IMR-90 (cell line): ENCODE data around the gene PXN. TPM values are rescaled to one million over a fixed set of nuclear protein-coding genes. Genes with fewer than 3 reads are reported as not detected.

Experiments
- ATAC-seq: fragments of 200-7000 bp; cut with Tn5 transposase; 2 replicates; pipeline ENCODE4 v1.9.1; 2020; ENCODE audit warnings: low read depth, mild to moderate bottlenecking, moderate library complexity
- BruUV-seq: library from RNA; stranded (reverse); fragments of 400-500 nt; replicated peaks from 2 replicates; lab custom pipeline; 2021; lab: Mats Ljungman, UMichigan
- CTCF ChIA-PET: fragments of 300-600 bp; formaldehyde crosslinking; extraction: SDS; loops from one replicate; lab custom pipeline; 2021; ENCODE audit warnings: antibody characterized with exemption; lab: Yijun Ruan, JAX
- POLR2A ChIA-PET: fragments of 300-600 bp; sonication (Branson Sonifier 250); formaldehyde crosslinking; loops from one replicate; lab custom pipeline; 2022; ENCODE audit warnings: antibody characterized with exemption; ENCODE audit not compliant: unreplicated experiment; lab: Charles Lee
- DNase-seq: peaks from one replicate; pipeline ENCODE4 v3.0.0; 2013
- H2AFZ ChIP-seq: replicated peaks from 2 replicates; pipeline ENCODE3; 2013; ENCODE audit warnings: low read length, mild to moderate bottlenecking; ENCODE audit not compliant: poor library complexity
- H2AK5ac ChIP-seq: 2 replicates; pipeline ENCODE4 v1.6.1; 2013; ENCODE audit warnings: low read depth, low read length, inconsistent platforms
- H2AK9ac ChIP-seq: replicated peaks from 2 replicates; pipeline ENCODE3; 2013; ENCODE audit warnings: mild to moderate bottlenecking, low read depth, low read length, moderate library complexity; ENCODE audit not compliant: poor library complexity
- H2BK120ac ChIP-seq: 2 replicates; pipeline ENCODE4 v1.6.1; 2013; ENCODE audit warnings: low read depth, low read length, inconsistent platforms
- H2BK15ac ChIP-seq: 3 replicates; pipeline ENCODE4 v1.6.1; 2013; ENCODE audit warnings: low read depth, low read length, inconsistent platforms
- H2BK20ac ChIP-seq: 2 replicates; pipeline ENCODE4 v1.6.1; 2013; ENCODE audit warnings: low read depth, mild to moderate bottlenecking, inconsistent platforms, low read length, moderate library complexity
- H2BK5ac ChIP-seq: 2 replicates; pipeline ENCODE4 v1.6.1; 2013; ENCODE audit warnings: mild to moderate bottlenecking, low read depth, low read length, inconsistent platforms; ENCODE audit not compliant: poor library complexity, severe bottlenecking
- H3K14ac ChIP-seq: replicated peaks from 2 replicates; pipeline ENCODE4 v1.6.1; 2013; ENCODE audit warnings: low read depth, low read length, inconsistent platforms
- H3K18ac ChIP-seq: 2 replicates; pipeline ENCODE4 v1.6.1; 2013; ENCODE audit warnings: low read depth, low read length, control low read depth
- H3K23ac ChIP-seq: 2 replicates; pipeline ENCODE4 v1.6.1; 2013; ENCODE audit warnings: low read depth, low read length, inconsistent platforms
- H3K27ac ChIP-seq: 2 replicates; pipeline ENCODE4 v1.5.1; 2013; ENCODE audit warnings: mild to moderate bottlenecking, control low read depth, low read length; ENCODE audit not compliant: insufficient read depth
- H3K27me3 ChIP-seq: 2 replicates; pipeline ENCODE4 v1.6.1; 2013; ENCODE audit warnings: low read length; ENCODE audit not compliant: control insufficient read depth, insufficient read depth
- H3K36me3 ChIP-seq: 2 replicates; pipeline ENCODE4 v1.6.1; 2013; ENCODE audit warnings: low read length, mixed read lengths; ENCODE audit not compliant: control insufficient read depth, insufficient read depth
- H3K4ac ChIP-seq: 2 replicates; pipeline ENCODE4 v1.6.1; 2013; ENCODE audit warnings: low read depth, low read length, inconsistent platforms
- H3K4me1 ChIP-seq: 2 replicates; pipeline ENCODE4 v1.6.1; 2013; ENCODE audit warnings: low read length, mixed read lengths; ENCODE audit not compliant: control insufficient read depth, insufficient read depth
- H3K4me2 ChIP-seq: 2 replicates; pipeline ENCODE4 v1.6.1; 2013; ENCODE audit warnings: low read depth, mild to moderate bottlenecking, control low read depth, low read length, moderate library complexity
- H3K4me3 ChIP-seq: 2 replicates; pipeline ENCODE4 v1.5.1; 2013; ENCODE audit warnings: low read depth, mild to moderate bottlenecking, control low read depth, low read length, moderate library complexity; ENCODE audit not compliant: insufficient read depth
- H3K56ac ChIP-seq: 2 replicates; pipeline ENCODE4 v1.6.1; 2013; ENCODE audit warnings: low read length, inconsistent platforms; ENCODE audit not compliant: insufficient read depth; ENCODE audit errors: extremely low read depth
- H3K79me1 ChIP-seq, 2 experiments: 2 replicates each; pipeline ENCODE4 v1.6.1; 2013; ENCODE audit warnings: low read length in 2 of 2, inconsistent platforms in 1 of 2, low read depth in 1 of 2
- H3K9ac ChIP-seq: 2 replicates; pipeline ENCODE4 v1.6.1; 2013; ENCODE audit warnings: low read depth, low read length, control low read depth
- H3K9me1 ChIP-seq: 2 replicates; pipeline ENCODE4 v1.6.1; 2013; ENCODE audit warnings: low read length, inconsistent platforms; ENCODE audit not compliant: insufficient read depth
- H3K9me3 ChIP-seq: 2 replicates; pipeline ENCODE4 v1.6.1; 2013; ENCODE audit warnings: low read length; ENCODE audit not compliant: control insufficient read depth, insufficient read depth
- H4K20me1 ChIP-seq: 2 replicates; pipeline ENCODE4 v1.6.1; 2013; ENCODE audit warnings: low read length, inconsistent platforms; ENCODE audit not compliant: insufficient read depth
- H4K5ac ChIP-seq: 2 replicates; pipeline ENCODE4 v1.6.1; 2013; ENCODE audit warnings: mild to moderate bottlenecking, low read depth, low read length, control low read depth
- H4K8ac ChIP-seq, 2 experiments: 2 replicates each; pipeline ENCODE4 v1.6.1; 2013; ENCODE audit warnings: low read depth in 2 of 2, low read length in 2 of 2, control low read depth in 1 of 2, inconsistent platforms in 1 of 2
- H4K91ac ChIP-seq: 2 replicates; pipeline ENCODE4 v1.6.1; 2013; ENCODE audit warnings: low read depth, low read length, inconsistent platforms; ENCODE audit not compliant: insufficient read depth
- BHLHE40 ChIP-seq: fragments of 150-350 bp; IDR thresholded peaks from 2 replicates; pipeline ENCODE4 v1.6.1; 2016; ENCODE audit warnings: mild to moderate bottlenecking, low read depth, low read length
- MAFK ChIP-seq: IDR thresholded peaks from 2 replicates; pipeline ENCODE4 v1.6.1; 2012; ENCODE audit warnings: low read depth, low read length, improper control_type of control experiment
- WGBS, 2 experiments: methylation state at CpG; one replicate each; pipeline versions ENCODE4 v1.1.5 to v1.1.7; 2013; ENCODE audit warnings: missing lambda C conversion rate in 2 of 2; ENCODE audit not compliant: insufficient read length in 1 of 2; ENCODE audit errors: extremely low coverage in 2 of 2; 5-methylcytosine and 5-hydroxymethylcytosine counted together
- dilution Hi-C: fragments of 300-500 bp; cut with HindIII; formaldehyde crosslinking; loops from one replicate; pipeline ENCODE4 v1.14.3; 2018; ENCODE audit warnings: low sequenced_read_pairs; ENCODE audit not compliant: unreplicated experiment
- in situ Hi-C: fragments of 300-500 bp; cut with MboI; formaldehyde crosslinking; loops from 3 replicates; pipeline ENCODE4 v1.14.3; 2019; ENCODE audit warnings: low sequenced_read_pairs, inconsistent platforms, mixed read lengths
- intact Hi-C: fragments of 100-400 bp; cut with micrococcal nuclease; formaldehyde crosslinking; loops from 2 replicates; pipeline ENCODE4 v1.10.0; 2022
- polyA plus RNA-seq, 3 experiments: library from polyadenylated mRNA; depleted of rRNA; stranded (reverse); fragments of >200 nt; gene quantifications; 2 replicates each; pipeline ENCODE4 v1.2.3, GENCODE V29; 2012; ENCODE audit warnings: low replicate concordance in 1 of 3
- total RNA-seq: library from RNA; depleted of rRNA; stranded (reverse); fragments of >200 nt; gene quantifications from 2 replicates; pipeline ENCODE4 v1.2.3, GENCODE V29; 2012
- TF ChIP-seq, protein P1 (sequence below): conservative IDR thresholded peaks from 2 replicates; pipeline ENCODE4 v1.5.1; 2012; ENCODE audit warnings: mild to moderate bottlenecking, low read depth, low read length, improper control_type of control experiment

The PXN gene
- total and polyA plus RNA-seq, 2 of the 4 experiments (the other 2 are of a cell fraction) = 46.6 to 134 TPM

DNA sequence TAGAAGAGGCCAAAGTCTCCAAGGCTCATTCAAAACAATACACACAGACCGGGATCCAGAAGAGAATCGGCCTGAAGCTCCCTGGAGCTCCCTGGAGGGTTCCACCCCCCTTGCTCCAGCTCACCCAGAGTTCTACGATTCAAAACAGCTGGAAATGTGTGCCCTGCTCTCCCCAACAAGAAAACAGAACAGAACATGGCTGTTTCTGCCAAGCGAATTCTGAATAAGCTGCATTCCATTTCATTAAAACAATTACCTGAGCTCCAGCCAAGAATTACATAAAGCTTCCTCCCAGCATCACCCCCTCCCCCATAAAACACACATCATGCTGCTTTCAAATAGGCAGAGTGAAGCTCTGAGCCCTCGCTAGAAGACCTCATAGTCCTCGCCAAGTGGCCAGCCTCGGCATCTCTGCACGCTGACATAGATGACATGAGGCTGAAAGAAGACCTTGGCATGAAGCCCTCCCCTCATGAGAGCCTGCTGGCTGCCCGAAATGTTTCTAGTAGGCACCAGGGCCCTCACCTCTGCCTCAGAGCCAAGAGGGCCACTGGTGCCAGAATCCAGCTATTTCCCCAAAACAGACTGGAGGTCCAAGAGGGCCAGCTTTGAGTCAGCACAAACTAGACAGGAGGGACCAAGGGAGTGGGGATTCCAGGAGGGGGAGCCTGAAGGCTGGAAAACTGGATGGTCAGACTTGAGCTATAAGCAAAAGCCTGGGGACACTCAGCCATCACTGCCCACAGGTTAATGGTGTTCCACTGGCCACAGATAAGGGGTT lies 8.3 kb downstream of the PXN start:
- intact Hi-C loops = loop anchor here (2.0 kb wide), 1 partner anchor 26 kb away; no protein-coding TSS in a partner anchor
- Histone ChIP-seq H2BK5ac (peak overlapping the region; percentile 81), H3K4me1 (peaks cover 28% of the 10 kb centered on the region), H3K9me3 (no peaks in the 10 kb centered on the region), H3K4ac (peak overlapping the region; percentile 85), H4K20me1 (peaks cover 76% of the 10 kb centered on the region), H2BK20ac (no peak overlapping the region), H3K23ac (peak overlapping the region; percentile 31; the same call in 1 of the 2 replicates), H3K14ac (peak overlapping the region; percentile 8), H2AK9ac (peak overlapping the region; percentile 85), H3K18ac (no peak overlapping the region; the same call in 1 of the 2 replicates), H3K56ac (0 out of 2 replicates have a peak overlapping the region, but pooled peaks have one; percentile 16), H2BK15ac (peak overlapping the region; percentile 67; the same call in 1 of the 3 replicates), H3K36me3 (peaks cover 9% of the 10 kb centered on the region), H3K4me2 (peak overlapping the region; percentile 76), H3K4me3 (no peak overlapping the region), H2BK120ac (peak overlapping the region; percentile 57), H2AK5ac (peak overlapping the region; percentile 90), H4K91ac (peak overlapping the region; percentile 77), H4K8ac (peak overlapping the region in 1 of 2 experiments; percentile 24; a peak in 2 of 4 replicates), H3K79me1 (peaks cover 0 to 50% of the 10 kb centered on the region in 2 experiments; a peak in 2 of 4 replicates), H3K27ac (peak overlapping the region; percentile 70), H3K27me3 (no peaks in the 10 kb centered on the region), H3K9me1 (peaks cover 41% of the 10 kb centered on the region), H2AFZ (peak overlapping the region; percentile 78), H4K5ac (no peak overlapping the region), H3K9ac (peak overlapping the region; percentile 22)
- ATAC-seq (peak; percentile 83), DNase-seq (peak; percentile 93)
- no TSS peak for BruUV-seq
- TF ChIP-seq BHLHE40 (peak; percentile 5; the same call in 1 of the 2 replicates), MAFK (0 out of 2 replicates have a peak, but pooled peaks have one; percentile 5)
- TF ChIP-seq, protein P1, sequence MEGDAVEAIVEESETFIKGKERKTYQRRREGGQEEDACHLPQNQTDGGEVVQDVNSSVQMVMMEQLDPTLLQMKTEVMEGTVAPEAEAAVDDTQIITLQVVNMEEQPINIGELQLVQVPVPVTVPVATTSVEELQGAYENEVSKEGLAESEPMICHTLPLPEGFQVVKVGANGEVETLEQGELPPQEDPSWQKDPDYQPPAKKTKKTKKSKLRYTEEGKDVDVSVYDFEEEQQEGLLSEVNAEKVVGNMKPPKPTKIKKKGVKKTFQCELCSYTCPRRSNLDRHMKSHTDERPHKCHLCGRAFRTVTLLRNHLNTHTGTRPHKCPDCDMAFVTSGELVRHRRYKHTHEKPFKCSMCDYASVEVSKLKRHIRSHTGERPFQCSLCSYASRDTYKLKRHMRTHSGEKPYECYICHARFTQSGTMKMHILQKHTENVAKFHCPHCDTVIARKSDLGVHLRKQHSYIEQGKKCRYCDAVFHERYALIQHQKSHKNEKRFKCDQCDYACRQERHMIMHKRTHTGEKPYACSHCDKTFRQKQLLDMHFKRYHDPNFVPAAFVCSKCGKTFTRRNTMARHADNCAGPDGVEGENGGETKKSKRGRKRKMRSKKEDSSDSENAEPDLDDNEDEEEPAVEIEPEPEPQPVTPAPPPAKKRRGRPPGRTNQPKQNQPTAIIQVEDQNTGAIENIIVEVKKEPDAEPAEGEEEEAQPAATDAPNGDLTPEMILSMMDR = no peak
- ChIA-PET CTCF (interaction anchor here (0.6 to 1.9 kb wide), 7 partner anchors 9 to 32 kb away, joined by 3 to 12 read pairs (median 5); no protein-coding TSS in a partner anchor), POLR2A (interaction anchor here (1.0 to 1.5 kb wide), 4 partner anchors 20 to 56 kb away, joined by 4 to 10 read pairs (median 6); partner anchors contain the start of gene RNU4-2)
- 0% methylated on average over 2 of the region's 9 CpGs; no CpG with 5 or more reads in 1 of the 2 experiments for WGBS, 2 experiments
- dilution Hi-C loops = no loop called here
- in situ Hi-C loops = no loop called here
